KMS-11 (cell line): ENCODE data around the gene LRRTM4.

Experiments
- H2AFZ ChIP-seq: fragments of 200-600 bp; sonication (generic); 2 replicates; pipeline ENCODE4 v1.6.1; 2016; ENCODE audit warnings: antibody characterized with exemption, mixed run types, low read depth
- H3K27ac ChIP-seq: fragments of 200-600 bp; sonication (generic); 2 replicates; pipeline ENCODE4 v1.6.1; 2016; ENCODE audit warnings: mild to moderate bottlenecking, mixed run types
- H3K27me3 ChIP-seq: fragments of 200-600 bp; sonication (generic); 2 replicates; pipeline ENCODE4 v1.6.1; 2017; ENCODE audit warnings: mild to moderate bottlenecking, low read depth, mixed run types, moderate library complexity; ENCODE audit not compliant: insufficient read depth
- H3K36me3 ChIP-seq: fragments of 200-600 bp; sonication (generic); 2 replicates; pipeline ENCODE4 v1.6.1; 2017; ENCODE audit warnings: mild to moderate bottlenecking, mixed run types; ENCODE audit not compliant: insufficient read depth
- H3K4me1 ChIP-seq: fragments of 200-600 bp; sonication (generic); 2 replicates; pipeline ENCODE4 v1.6.1; 2016; ENCODE audit warnings: mild to moderate bottlenecking, low read depth, mixed run types; ENCODE audit not compliant: poor library complexity, severe bottlenecking
- H3K4me2 ChIP-seq: fragments of 200-600 bp; sonication (generic); 2 replicates; pipeline ENCODE4 v1.7.0; 2016; ENCODE audit warnings: mild to moderate bottlenecking, mixed run types
- H3K4me3 ChIP-seq: fragments of 200-600 bp; sonication (generic); IDR thresholded peaks from 2 replicates; pipeline ENCODE4 v1.6.1; 2017; ENCODE audit warnings: low read depth, low read length, mixed read lengths; ENCODE audit not compliant: insufficient read depth
- H3K79me2 ChIP-seq: fragments of 200-600 bp; sonication (generic); 2 replicates; pipeline ENCODE4 v1.6.1; 2016; ENCODE audit warnings: low read depth, mixed run types; ENCODE audit not compliant: insufficient read depth
- H3K9ac ChIP-seq: fragments of 200-600 bp; sonication (generic); 2 replicates; pipeline ENCODE4 v1.6.1; 2016; ENCODE audit warnings: mild to moderate bottlenecking, mixed run types
- H4K20me1 ChIP-seq: fragments of 200-600 bp; sonication (generic); 2 replicates; pipeline ENCODE4 v1.6.1; 2016; ENCODE audit warnings: mild to moderate bottlenecking, mixed run types; ENCODE audit not compliant: insufficient read depth
- TF ChIP-seq, protein P1 (sequence below): fragments of 200-600 bp; sonication (generic); conservative IDR thresholded peaks from 2 replicates; pipeline ENCODE4 v1.6.1; 2017; ENCODE audit warnings: low read depth, mild to moderate bottlenecking, antibody characterized with exemption, low read length, moderate library complexity, mixed read lengths

Gene LRRTM4

DNA sequence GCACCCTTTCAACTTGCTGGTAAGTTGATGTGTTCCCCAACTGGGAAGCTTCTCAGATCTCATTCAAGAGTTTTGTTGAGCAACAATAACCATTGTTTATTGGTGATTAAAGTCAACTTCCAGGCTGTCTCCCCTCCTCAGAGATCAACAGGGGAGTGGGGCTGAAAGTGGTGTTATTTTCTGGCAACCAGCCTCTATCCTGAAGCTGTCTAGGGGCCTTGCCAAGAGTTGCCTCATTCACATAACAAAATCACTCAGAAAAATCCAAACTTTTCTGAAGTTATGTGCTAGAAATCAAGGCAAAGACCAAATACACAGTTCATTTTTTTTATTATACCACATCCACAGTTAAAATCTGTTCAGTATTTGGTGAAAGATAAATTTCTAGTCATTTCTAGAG is 788.4 kb downstream of the LRRTM4 start:
- H3K36me3 ChIP-seq = no peaks in the 10 kb centered on the region
- H3K4me2 ChIP-seq = no peak overlapping the region
- TF ChIP-seq, protein P1, sequence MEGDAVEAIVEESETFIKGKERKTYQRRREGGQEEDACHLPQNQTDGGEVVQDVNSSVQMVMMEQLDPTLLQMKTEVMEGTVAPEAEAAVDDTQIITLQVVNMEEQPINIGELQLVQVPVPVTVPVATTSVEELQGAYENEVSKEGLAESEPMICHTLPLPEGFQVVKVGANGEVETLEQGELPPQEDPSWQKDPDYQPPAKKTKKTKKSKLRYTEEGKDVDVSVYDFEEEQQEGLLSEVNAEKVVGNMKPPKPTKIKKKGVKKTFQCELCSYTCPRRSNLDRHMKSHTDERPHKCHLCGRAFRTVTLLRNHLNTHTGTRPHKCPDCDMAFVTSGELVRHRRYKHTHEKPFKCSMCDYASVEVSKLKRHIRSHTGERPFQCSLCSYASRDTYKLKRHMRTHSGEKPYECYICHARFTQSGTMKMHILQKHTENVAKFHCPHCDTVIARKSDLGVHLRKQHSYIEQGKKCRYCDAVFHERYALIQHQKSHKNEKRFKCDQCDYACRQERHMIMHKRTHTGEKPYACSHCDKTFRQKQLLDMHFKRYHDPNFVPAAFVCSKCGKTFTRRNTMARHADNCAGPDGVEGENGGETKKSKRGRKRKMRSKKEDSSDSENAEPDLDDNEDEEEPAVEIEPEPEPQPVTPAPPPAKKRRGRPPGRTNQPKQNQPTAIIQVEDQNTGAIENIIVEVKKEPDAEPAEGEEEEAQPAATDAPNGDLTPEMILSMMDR = no peak
- H3K9ac ChIP-seq = no peak overlapping the region
- H4K20me1 ChIP-seq = no peaks in the 10 kb centered on the region
- H3K4me3 ChIP-seq = no peak overlapping the region
- no peaks in the 10 kb centered on the region for H3K79me2 ChIP-seq
- no peak overlapping the region for H2AFZ ChIP-seq
- H3K4me1 ChIP-seq = no peaks in the 10 kb centered on the region
- no peak overlapping the region for H3K27ac ChIP-seq
- no peaks in the 10 kb centered on the region for H3K27me3 ChIP-seq

DNA sequence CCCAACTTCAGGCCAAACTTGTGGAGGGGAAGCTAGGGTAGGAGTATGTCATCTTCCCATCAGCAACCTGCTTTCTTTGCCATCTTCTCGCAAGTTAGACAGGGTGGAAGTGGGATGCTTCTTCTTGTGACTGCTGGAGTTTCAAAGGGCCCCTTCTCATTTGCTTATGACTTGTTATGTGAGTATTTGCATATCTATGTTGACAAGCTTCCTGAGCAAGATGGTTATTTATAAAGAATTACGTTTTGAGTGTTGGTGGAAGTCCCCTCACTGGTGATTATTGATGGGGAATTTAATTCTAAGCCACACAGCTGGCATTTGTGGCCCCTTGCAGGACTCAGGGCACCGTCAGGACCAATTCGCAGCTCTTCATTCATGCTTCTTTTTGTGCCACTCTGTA is 791.0 kb downstream of the LRRTM4 start:
- no peak overlapping the region for H3K9ac ChIP-seq
- no peak overlapping the region for H3K4me3 ChIP-seq
- H3K36me3 ChIP-seq = no peaks in the 10 kb centered on the region
- H3K27me3 ChIP-seq = no peaks in the 10 kb centered on the region
- H3K79me2 ChIP-seq = no peaks in the 10 kb centered on the region
- no peak overlapping the region for H2AFZ ChIP-seq
- no peak overlapping the region for H3K27ac ChIP-seq
- H3K4me2 ChIP-seq = no peak overlapping the region
- H4K20me1 ChIP-seq = no peaks in the 10 kb centered on the region
- no peaks in the 10 kb centered on the region for H3K4me1 ChIP-seq
- TF ChIP-seq, protein P1 = no peak

DNA sequence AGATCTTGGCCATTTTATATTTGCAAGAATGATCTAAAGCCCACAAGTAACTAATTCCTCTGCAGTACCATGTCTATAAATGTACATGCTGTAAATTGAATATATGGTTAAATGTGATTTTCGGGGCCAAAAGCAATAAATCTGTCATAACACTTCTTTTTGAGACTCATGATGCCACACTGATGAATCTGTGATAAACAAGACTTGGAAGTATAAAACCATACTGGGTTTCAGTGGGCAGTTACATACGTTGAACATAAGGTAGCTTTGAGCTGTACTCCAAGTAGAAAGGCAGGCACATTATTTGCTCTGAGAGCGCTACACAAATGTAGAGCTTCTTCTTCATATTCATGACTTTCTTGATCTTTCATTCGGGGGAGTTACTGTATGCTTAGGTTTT is 792.2 kb downstream of the LRRTM4 start:
- H3K4me2 ChIP-seq = no peak overlapping the region
- H3K27ac ChIP-seq = no peak overlapping the region
- no peak overlapping the region for H3K4me3 ChIP-seq
- no peaks in the 10 kb centered on the region for H3K36me3 ChIP-seq
- TF ChIP-seq, protein P1 = no peak
- H3K9ac ChIP-seq = no peak overlapping the region
- H3K4me1 ChIP-seq = no peaks in the 10 kb centered on the region
- H4K20me1 ChIP-seq = no peaks in the 10 kb centered on the region
- H2AFZ ChIP-seq = no peak overlapping the region
- H3K27me3 ChIP-seq = no peaks in the 10 kb centered on the region
- no peaks in the 10 kb centered on the region for H3K79me2 ChIP-seq

DNA sequence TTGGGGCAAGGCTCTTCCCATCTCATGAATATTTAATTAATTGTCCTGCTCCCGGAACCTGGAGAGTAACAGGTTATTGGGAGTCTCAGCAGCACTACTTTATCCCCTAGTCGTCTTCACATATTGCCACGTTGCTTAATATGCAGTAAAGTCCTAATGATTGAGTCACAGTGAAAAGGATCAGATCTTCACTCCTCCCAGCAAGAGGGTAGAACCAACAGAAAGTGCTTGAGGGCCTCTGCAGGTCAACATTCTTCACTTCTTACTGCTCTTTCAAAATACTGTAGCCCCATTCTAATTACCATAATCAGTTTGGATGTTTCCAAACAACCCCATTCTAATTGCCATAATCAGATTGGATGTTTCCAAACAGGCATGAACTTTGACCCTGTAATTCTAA is 801.0 kb downstream of the LRRTM4 start:
- H3K9ac ChIP-seq = no peak overlapping the region
- no peak overlapping the region for H3K4me2 ChIP-seq
- no peaks in the 10 kb centered on the region for H3K4me1 ChIP-seq
- no peaks in the 10 kb centered on the region for H3K79me2 ChIP-seq
- no peak overlapping the region for H2AFZ ChIP-seq
- no peaks in the 10 kb centered on the region for H3K27me3 ChIP-seq
- TF ChIP-seq, protein P1 = no peak
- no peaks in the 10 kb centered on the region for H4K20me1 ChIP-seq
- H3K4me3 ChIP-seq = no peak overlapping the region
- H3K36me3 ChIP-seq = no peaks in the 10 kb centered on the region
- H3K27ac ChIP-seq = no peak overlapping the region

DNA sequence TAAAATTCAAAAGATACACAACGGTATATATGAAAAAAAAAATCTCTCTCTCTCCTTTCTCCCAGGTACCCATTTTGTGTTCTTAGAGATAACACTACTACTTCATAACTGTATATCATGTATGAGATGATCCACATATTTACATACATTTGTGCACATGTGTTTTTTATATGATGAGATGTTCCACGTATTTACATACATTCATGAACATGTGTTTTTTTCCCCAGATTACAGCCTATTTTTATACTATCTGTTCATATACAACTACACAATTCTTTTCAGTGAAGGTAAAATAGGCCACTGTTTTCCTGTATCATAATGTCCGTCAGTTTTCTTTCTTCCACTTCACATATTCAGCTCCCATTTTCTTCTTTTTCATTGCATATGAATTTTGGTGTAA is 808.9 kb downstream of the LRRTM4 start:
- Histone ChIP-seq H2AFZ (no peak overlapping the region), H3K27me3 (no peaks in the 10 kb centered on the region), H3K36me3 (no peaks in the 10 kb centered on the region), H3K4me3 (no peak overlapping the region), H4K20me1 (no peaks in the 10 kb centered on the region), H3K27ac (no peak overlapping the region), H3K4me2 (no peak overlapping the region), H3K9ac (no peak overlapping the region), H3K4me1 (no peaks in the 10 kb centered on the region), H3K79me2 (no peaks in the 10 kb centered on the region)
- TF ChIP-seq, protein P1 = no peak
